GM21526 (cell line): ENCODE measurements around the gene ZC3H18.

Experiments used
- ATAC-seq: cut with Tn5 transposase; IDR thresholded peaks from one replicate; pipeline ENCODE4 v1.9.1; 2021; ENCODE audit warnings: moderate library complexity; ENCODE audit not compliant: unreplicated experiment, low FRiP score

Gene ZC3H18

GRCh38 chr16:88650749-88651275 lies 80.6 kb downstream of the ZC3H18 start, which contains the start of gene CYBA:
Gene CYBA, minus strand, starts transcription at chr16:88651053. Its CDS starts 40 bp downstream, at chr16:88651013.
- ATAC-seq = peak; percentile 54

DNA sequence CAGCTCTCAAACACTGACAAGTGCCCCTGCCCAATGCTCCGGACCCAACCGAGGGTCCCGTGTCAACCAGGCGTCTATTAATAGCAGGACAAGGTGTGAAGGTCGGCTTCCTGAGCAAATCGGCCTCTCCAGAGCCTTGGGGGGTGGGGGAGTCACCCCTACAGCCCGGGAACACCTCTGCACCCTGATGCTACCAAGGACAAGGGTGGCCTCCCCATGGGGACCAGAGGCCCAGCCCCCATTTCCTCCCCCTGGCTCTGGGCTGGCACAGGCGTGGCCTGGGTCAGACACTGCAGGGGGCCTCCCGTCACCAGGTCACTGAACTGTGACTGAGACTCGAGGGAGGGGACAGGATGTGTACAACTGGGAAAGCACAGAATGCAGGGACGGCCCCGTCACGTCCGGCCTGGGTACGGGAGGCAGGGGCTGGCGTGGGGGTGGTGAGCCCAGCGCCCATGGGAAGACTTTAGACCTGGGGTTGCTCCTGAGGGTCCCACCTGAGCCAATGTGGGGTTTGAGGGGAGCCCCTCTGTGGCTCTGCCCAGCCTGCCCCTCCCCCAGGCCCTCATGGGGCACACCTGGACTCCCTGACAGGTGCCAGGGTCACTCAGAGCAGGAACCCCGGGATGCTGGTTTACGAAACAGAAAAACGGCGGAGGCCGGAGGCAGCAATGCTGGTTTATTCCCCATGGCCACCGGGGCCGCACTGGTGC lies 81.2 kb downstream of the ZC3H18 start:
- peak; percentile 52 for ATAC-seq

GRCh38 chr16:88651989-88652761 lies 82.0 kb downstream of the ZC3H18 start:
- ATAC-seq = no peak

- no peak for ATAC-seq
Observed at GRCh38 chr16:88652762-88653063, 82.5 kb downstream of the ZC3H18 start.

DNA sequence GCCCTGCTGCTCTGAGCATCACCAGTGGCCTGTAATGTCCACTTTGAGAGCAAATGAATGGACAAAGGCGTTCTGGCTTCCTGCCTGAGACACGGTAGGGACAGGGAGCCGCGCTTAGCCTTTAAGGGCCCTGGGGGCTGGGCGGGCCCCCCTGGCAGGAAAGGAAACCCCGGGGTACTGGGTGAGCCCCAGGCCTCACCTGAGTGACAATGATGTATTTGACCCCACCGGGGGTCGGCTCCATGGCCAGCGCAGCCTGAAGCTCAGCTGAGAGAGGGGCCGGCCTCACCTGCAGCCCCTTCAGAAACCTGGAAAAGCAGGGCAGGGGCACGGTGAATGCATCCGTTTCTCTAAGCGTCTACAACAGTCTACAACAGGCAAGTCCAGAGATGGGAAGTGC lies 82.9 kb downstream of the ZC3H18 start:
- no peak for ATAC-seq

GRCh38 chr16:88653596-88654362 lies 83.6 kb downstream of the ZC3H18 start:
- ATAC-seq = no peak

DNA sequence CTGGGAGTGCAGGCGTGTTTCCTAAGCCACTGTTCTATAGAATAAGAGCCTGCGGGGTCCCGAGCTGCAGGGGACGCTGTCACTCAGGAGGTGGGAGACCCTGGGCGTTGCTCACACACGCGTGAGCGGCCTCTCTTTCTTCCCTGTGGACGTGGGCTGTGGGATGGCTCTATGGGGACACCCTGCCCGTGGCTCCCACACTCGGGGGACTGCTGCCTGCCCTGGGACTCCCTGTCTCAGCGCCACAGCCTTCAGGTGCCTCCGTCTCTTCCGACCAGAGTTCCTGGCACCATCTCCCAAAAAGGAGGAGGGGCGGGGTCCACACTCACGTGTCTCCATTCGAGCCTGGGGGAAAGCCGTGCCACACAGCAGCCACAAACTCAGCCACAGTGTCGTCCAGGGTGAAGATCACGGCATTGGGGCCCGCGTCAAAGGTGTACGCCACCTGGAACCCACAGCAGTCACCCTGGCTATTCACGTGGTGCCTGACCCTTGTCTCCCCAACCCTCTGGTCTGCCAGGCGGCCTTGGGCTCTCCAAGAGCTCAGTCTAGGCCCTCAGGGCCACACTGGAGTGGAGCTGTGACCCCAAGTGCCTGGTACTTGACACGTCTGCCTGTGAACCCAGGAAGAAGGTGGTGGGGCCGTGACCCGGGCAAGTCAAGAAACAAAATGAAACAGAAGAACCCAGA lies 84.3 kb downstream of the ZC3H18 start:
- no peak for ATAC-seq

GRCh38 chr16:88655053-88655732 lies 85.0 kb downstream of the ZC3H18 start:
- ATAC-seq = no peak

DNA sequence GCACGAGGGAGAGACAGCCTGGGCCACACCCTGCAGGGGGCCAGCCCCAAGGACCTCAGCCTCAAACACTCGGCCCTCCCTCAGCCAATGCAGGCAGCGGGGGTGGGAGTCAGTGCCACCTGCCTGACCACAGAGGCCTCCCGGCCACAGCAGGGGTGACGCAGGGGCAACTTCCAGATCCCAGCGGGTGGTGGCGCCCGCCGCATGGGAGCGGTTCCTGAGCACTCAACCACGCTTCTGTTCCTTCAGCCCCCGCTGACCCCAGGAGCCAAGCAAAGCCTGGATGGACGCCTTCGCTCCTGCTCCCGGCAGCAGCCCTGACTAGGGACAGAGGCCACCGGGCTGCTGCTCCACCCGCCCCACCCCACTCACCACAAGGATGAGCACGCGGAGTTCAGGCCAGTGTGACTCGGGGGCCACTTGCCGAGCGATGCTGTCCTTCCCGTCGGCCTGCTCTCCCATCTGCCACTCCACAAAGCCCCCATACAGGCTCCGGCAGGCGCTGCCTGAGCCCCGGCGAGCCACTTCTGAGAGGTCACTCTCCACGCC lies 85.6 kb downstream of the ZC3H18 start:
- ATAC-seq = no peak

GRCh38 chr16:88656291-88656980 lies 86.2 kb downstream of the ZC3H18 start:
- no peak for ATAC-seq

- ATAC-seq = no peak
Observed at GRCh38 chr16:88657371-88657770, 87.2 kb downstream of the ZC3H18 start.

DNA sequence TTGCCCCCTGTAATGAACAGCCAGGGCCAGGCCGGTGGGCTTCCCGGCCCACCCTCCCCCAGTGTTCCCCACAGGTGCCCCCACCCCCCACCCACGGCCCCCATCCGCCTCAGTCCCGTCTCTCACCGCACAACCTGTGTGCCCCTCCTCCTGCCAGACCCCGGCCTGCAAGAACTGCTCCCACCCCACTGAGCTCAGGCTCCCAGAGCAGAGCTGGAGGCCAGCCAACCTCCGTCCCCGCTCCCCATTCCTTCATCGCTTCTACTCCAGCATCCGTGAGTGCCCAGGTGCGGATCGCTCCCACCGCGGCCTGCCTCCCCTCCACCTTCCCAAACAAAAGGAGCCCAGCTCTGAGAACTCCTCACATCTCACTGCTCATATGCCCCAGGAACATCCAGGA lies 88.5 kb downstream of the ZC3H18 start:
- ATAC-seq = no peak

GRCh38 chr16:88659160-88659559 lies 89.0 kb downstream of the ZC3H18 start:
- no peak for ATAC-seq

GRCh38 chr16:88661468-88661867 lies 91.3 kb downstream of the ZC3H18 start:
- no peak for ATAC-seq

GRCh38 chr16:88662222-88662842 lies 92.1 kb downstream of the ZC3H18 start:
- no peak for ATAC-seq

DNA sequence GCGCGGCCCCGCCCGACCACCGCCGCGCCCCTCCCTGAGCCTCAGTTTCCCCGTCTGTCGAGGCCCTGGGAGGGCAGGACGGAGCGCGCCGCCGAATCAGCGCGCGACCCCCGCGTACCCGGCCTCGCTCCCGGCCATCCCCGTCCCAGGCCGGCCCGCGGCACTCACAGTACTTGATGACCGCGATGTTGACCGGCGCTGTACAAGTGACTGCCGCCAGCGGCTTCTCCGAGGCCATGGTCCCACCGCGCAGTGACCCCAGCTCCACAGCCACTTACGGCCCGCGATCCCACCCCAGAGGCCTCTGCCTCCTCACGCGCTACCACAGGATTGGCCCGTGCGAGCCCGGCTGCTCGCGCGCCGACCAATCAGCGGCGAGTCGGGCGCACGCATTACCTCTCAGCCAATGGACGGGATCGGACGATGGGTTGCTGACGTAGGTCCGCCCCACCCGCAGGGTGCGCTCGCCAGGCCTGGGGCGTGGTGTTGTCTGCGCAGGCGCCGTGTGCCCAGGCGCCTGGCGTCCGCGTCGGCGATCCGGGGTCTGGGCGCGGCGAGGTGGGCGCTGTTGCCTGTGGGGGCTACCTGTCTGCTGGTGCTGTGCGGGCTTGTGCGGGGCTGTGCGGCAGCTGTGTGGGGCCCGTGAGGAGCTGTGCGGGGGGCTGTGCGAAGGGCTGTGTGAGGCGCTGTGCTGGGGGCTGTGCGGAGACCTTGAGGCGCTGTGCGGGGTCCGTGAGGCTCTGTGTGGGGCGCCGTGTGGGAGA lies 92.8 kb downstream of the ZC3H18 start, which contains the start of gene MVD:
TSS of gene MVD (minus strand) at position 249 of the 764 bp plus-strand sequence. CDS start at position 238, 11 bp downstream.
- ATAC-seq = peak; percentile 85

- no peak for ATAC-seq
Observed at GRCh38 chr16:88665148-88665547, 94.9 kb downstream of the ZC3H18 start.

- ATAC-seq = no peak
Observed at GRCh38 chr16:88665570-88665969, 95.4 kb downstream of the ZC3H18 start.
